Thyroid gland (tissue), 4 donors: ENCODE data around the gene KIAA0232. TPM values are rescaled to one million over a fixed set of nuclear protein-coding genes. Genes with fewer than 3 reads are reported as not detected.
A peak's percentile ranks its signal among the peaks of the same experiment; 100 is the strongest.
"Not testable (repeated sequence)": the region's sequence is repeated elsewhere in the genome, so short reads cannot be mapped to it uniquely, and the experiment has no call there.

ENCODE experiments used
- DNase-seq, 2 donors: peaks; one replicate each; pipeline ENCODE4 v3.0.0-alpha.2; 2019
- H3K27ac ChIP-seq, 3 donors: fragments of 200-600 bp; sonication (generic); 1 replicate in 2 of 3; 2 replicates in 1 of 3; pipeline ENCODE4 v1.5.1; 2016 to 2019; ENCODE audit warnings: mild to moderate bottlenecking in 1 of 3, moderate library complexity in 1 of 3
- H3K27me3 ChIP-seq: fragments of 200-600 bp; sonication (generic); one replicate; pipeline ENCODE4 v1.5.1; 2019
- H3K36me3 ChIP-seq, 2 donors: fragments of 200-600 bp; sonication (generic); one replicate each; pipeline ENCODE4 v1.5.1; 2016 to 2019
- H3K4me1 ChIP-seq, 2 donors: fragments of 200-600 bp; sonication (generic); one replicate each; pipeline ENCODE4 v1.5.1; 2017 to 2019
- H3K4me3 ChIP-seq, 3 donors: fragments of 200-600 bp; sonication (generic); replicated peaks in 1 of 3; 1 replicate in 2 of 3; 2 replicates in 1 of 3; pipeline ENCODE4 v1.5.1; 2016; ENCODE audit warnings: mild to moderate bottlenecking in 1 of 3
- H3K9me3 ChIP-seq: fragments of 200-600 bp; sonication (generic); one replicate; pipeline ENCODE4 v1.5.1; 2017
- POLR2A ChIP-seq, 2 donors: fragments of 450-650 bp; IDR thresholded peaks; one replicate each; pipeline ENCODE4 v1.6.1; 2017; ENCODE audit warnings: antibody characterized with exemption in 2 of 2, mild to moderate bottlenecking in 2 of 2, moderate library complexity in 1 of 2
- WGBS, 2 donors: methylation state at CpG; one replicate each; pipeline ENCODE4 v1.1.5; 2017; 5-methylcytosine and 5-hydroxymethylcytosine counted together
- intact Hi-C: fragments of 100-400 bp; cut with DNase I; formaldehyde crosslinking; loops from one replicate; pipeline ENCODE4 v1.15.1; 2023
- total RNA-seq, 4 donors: library from RNA; depleted of rRNA; stranded (reverse); fragments of >200 nt; gene quantifications; one replicate each; pipeline ENCODE4 v1.2.3, GENCODE V29; 2016
- TF ChIP-seq, protein P1 (sequence below), 6 experiments: fragments of 200-600 bp in 3 of 6; fragments of 450-650 bp in 3 of 6; sonication (generic) in 3 of 6; IDR thresholded peaks; one replicate each; pipeline ENCODE4 v1.5.1; 2016 to 2019; ENCODE audit warnings: antibody characterized with exemption in 6 of 6, mild to moderate bottlenecking in 2 of 6, inconsistent platforms in 1 of 6, moderate library complexity in 1 of 6

KIAA0232 gene
- total RNA-seq, 4 donors from 2014 or later: 37.1 to 73.2 (median 50.6) TPM

DNA sequence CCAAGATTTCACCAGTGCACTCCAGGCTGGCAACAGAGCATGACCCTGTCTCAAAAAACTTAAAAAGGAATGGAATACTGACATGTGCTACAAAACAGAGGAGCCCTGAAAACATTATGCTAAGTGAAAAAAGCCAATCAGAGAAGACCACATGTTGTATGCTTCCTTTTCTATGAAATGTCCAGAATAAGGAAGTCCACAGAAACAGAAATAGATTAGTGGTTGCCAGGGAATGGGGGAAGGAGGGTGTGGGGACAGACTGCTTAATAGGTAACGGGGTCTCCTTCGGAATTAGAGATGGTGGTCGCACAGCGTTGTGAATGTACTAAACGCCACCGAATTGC, 30.1 kb upstream of the KIAA0232 start:
- Histone ChIP-seq H3K36me3 (no peaks in the 10 kb centered on the region), H3K9me3 (no peaks in the 10 kb centered on the region), H3K4me3 (no peak overlapping the region), H3K4me1 (peaks cover 24 to 48% of the 10 kb centered on the region in 2 donors), H3K27me3 (no peaks in the 10 kb centered on the region), H3K27ac (no peak overlapping the region)
- DNase-seq: no peak
- 89 to 94% methylated on average over 6 of the region's 6 CpGs for WGBS, 2 donors
- intact Hi-C loops: no loop called here
- no peak for TF ChIP-seq POLR2A (IDR thresholded peaks at IDR 0.05)
- TF ChIP-seq, protein P1, sequence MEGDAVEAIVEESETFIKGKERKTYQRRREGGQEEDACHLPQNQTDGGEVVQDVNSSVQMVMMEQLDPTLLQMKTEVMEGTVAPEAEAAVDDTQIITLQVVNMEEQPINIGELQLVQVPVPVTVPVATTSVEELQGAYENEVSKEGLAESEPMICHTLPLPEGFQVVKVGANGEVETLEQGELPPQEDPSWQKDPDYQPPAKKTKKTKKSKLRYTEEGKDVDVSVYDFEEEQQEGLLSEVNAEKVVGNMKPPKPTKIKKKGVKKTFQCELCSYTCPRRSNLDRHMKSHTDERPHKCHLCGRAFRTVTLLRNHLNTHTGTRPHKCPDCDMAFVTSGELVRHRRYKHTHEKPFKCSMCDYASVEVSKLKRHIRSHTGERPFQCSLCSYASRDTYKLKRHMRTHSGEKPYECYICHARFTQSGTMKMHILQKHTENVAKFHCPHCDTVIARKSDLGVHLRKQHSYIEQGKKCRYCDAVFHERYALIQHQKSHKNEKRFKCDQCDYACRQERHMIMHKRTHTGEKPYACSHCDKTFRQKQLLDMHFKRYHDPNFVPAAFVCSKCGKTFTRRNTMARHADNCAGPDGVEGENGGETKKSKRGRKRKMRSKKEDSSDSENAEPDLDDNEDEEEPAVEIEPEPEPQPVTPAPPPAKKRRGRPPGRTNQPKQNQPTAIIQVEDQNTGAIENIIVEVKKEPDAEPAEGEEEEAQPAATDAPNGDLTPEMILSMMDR (IDR thresholded peaks at IDR 0.05): no peak

DNA sequence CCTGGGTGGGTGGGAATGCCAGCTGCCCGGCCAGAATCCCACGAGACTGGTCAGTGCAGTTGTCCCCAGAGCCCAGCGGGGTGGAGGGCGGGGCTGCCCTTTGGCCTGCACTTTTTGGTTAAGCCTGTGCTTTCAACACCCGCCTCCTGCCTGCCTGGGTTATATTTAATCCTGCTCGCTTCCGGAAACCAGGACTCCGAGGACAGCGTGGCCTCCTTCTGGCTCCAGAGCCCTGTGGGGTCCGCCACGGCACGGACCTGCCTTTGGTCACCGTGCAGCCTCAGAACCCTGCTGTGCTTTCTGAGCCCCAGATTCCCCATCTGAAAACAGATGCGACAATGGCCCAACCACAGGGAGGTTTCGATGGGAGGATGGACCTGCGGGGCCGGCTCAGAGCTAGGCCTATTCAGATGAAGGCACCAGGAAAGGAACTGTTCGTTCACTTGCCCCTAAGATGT, 29.4 kb upstream of the KIAA0232 start:
- Histone ChIP-seq H3K27ac (no peak overlapping the region), H3K36me3 (no peaks in the 10 kb centered on the region), H3K27me3 (no peaks in the 10 kb centered on the region), H3K4me1 (peaks cover 17 to 42% of the 10 kb centered on the region in 2 donors), H3K4me3 (no peak overlapping the region), H3K9me3 (no peaks in the 10 kb centered on the region)
- intact Hi-C loops: no loop called here
- no peak for DNase-seq
- WGBS, 2 donors: 88 to 89% methylated on average over 14 to 16 of the region's 18 CpGs
- no peak for TF ChIP-seq POLR2A (IDR thresholded peaks at IDR 0.05)
- TF ChIP-seq, protein P1 (IDR thresholded peaks at IDR 0.05): no peak

DNA sequence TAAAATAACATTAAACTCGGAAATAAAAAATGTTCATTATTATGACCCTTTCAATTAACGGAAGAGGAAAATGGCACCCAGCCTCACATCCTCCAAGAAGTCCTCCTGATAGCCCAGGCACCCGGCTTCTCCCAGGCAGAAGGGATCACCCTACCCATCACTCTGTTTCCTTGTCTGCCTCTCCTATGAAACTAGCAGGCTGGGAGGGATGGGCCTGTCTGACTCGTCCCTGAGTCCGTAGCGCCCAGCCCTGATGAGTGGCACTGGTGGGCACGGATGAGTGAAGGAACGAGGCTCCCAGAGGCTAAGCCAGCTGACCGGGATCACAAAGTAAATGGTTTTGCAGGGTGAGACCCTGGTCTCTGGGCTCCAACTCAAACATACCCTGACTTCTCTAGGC, 28.6 kb upstream of the KIAA0232 start:
- Histone ChIP-seq H3K4me1 (peaks cover 11 to 34% of the 10 kb centered on the region in 2 donors), H3K9me3 (no peaks in the 10 kb centered on the region), H3K36me3 (no peaks in the 10 kb centered on the region), H3K4me3 (no peak overlapping the region), H3K27me3 (no peaks in the 10 kb centered on the region), H3K27ac (no peak overlapping the region)
- TF ChIP-seq, protein P1 (IDR thresholded peaks at IDR 0.05): no peak
- no peak for TF ChIP-seq POLR2A (IDR thresholded peaks at IDR 0.05)
- DNase-seq: no peak
- intact Hi-C loops: no loop called here
- WGBS, 2 donors: 87 to 98% methylated on average over 9 of the region's 9 CpGs

DNA sequence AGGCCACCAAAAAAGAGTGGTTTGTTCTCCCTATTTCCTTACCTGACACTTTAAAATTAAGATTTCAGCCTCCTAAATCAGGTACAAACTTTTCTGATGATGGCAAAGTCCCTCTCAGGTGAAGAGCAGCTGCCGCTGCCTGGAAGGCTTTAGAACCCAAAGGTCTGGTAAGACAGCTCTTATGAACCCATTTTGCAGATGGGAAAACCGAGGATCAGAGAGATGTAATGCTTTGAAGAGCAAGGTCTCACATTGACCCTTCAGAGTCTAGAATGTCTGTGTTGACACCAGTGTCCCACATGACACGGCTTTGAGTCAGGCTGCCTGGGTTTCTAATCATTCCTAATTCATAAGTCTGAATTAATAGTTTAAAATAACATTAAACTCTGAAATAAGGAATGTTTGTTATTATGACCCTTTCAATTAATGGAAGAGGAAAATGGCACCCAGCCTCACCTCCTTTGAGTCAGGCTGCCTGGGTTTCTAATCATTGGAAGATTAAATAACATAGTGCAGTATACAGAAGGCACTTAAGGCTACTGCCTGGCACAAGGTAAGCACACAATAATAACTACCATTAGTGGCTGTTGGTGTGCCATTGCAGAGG, 27.9 kb upstream of the KIAA0232 start:
- TF ChIP-seq, protein P1 (IDR thresholded peaks at IDR 0.05): no peak
- TF ChIP-seq POLR2A (IDR thresholded peaks at IDR 0.05): no peak
- intact Hi-C loops: no loop called here
- Histone ChIP-seq H3K4me1 (peaks cover 5 to 27% of the 10 kb centered on the region in 2 donors), H3K27ac (no peak overlapping the region), H3K36me3 (no peaks in the 10 kb centered on the region), H3K9me3 (no peaks in the 10 kb centered on the region), H3K27me3 (no peaks in the 10 kb centered on the region), H3K4me3 (no peak overlapping the region)
- DNase-seq: no peak
- 89 to 98% methylated on average over 3 of the region's 3 CpGs for WGBS, 2 donors

DNA sequence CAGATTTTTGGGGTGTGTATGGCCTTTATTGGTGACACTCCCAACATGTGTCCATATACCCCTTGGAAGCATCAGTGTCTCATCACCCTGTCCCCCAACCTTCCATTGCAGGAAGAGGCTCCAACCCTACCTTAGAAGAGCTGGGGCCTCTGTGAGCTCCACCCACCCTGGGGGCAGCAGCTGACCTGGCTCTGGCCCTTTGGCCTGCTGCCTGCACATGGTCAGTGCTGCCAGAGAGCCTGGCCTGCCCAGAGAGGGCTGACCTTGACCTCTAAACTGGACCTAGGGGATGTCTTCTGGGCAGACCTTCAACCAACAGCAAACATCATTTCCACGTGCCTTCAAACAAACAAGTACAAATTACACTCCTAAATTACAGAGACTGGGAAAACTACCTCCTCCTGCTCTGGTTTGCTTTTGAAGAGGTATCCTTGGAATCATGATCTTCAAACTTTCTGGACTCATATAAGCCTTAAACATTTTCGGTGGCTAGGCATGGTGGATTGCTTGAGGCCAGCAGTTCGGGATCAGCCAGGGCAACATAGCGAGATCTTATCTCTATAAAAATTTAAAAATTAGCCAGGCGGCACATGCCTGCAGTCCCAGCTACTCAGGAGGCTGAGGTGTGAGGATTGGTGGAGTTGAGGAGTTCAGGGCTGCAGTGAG, 27.3 kb upstream of the KIAA0232 start:
- Histone ChIP-seq H3K9me3 (no peaks in the 10 kb centered on the region), H3K36me3 (no peaks in the 10 kb centered on the region), H3K27ac (peak overlapping the region in 1 of 3 donors; percentile 10), H3K4me3 (no peak overlapping the region), H3K4me1 (peaks cover 0 to 21% of the 10 kb centered on the region in 2 donors), H3K27me3 (no peaks in the 10 kb centered on the region)
- DNase-seq: no peak
- 82 to 87% methylated on average over 5 of the region's 5 CpGs for WGBS, 2 donors
- intact Hi-C loops: no loop called here
- TF ChIP-seq, protein P1 (IDR thresholded peaks at IDR 0.05): no peak
- TF ChIP-seq POLR2A (IDR thresholded peaks at IDR 0.05): no peak

DNA sequence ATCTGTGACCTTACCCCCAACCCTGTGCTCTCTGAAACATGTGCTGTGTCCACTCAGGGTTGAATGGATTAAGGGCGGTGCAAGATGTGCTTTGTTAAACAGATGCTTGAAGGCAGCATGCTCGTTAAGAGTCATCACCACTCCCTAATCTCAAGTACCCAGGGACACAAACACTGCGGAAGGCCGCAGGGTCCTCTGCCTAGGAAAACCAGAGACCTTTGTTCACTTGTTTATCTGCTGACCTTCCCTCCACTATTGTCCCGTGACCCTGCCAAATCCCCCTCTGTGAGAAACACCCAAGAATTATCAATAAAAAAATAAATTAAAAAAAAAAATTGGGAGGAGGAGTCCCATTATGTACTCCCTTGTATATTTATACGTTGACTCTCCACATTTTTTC, 26.2 kb upstream of the KIAA0232 start:
- H3K4me3 ChIP-seq, H3K36me3 ChIP-seq, DNase-seq, H3K27me3 ChIP-seq, intact Hi-C loops, H3K27ac ChIP-seq, H3K9me3 ChIP-seq: not testable (repeated sequence)
- 64 to 76% methylated on average over 2 to 4 of the region's 6 CpGs for WGBS, 2 donors
- H3K4me1 ChIP-seq: peaks cover 0 to 10% of the 10 kb centered on the region in 2 donors
